ENCODE data around the gene NGB. TPM values are rescaled to one million over a fixed set of nuclear protein-coding genes. Genes with fewer than 3 reads are reported as not detected.
A peak's percentile ranks its signal among the peaks of the same experiment; 100 is the strongest.

Gene NGB
- total RNA-seq, 1 experiment from 2014 or later, result not detected

- Histone ChIP-seq H3K9me2 (replicated peaks; ENCODE audit: low read length) (no peaks in the 10 kb centered on the region), H3K4me2 (ENCODE audit: low read length) (peak overlapping the region; percentile 46; the same call in 1 of the 2 replicates), H2AFZ (ENCODE audit: low read length) (no peak overlapping the region), H3K9ac (ENCODE audit: low read length) (no peak overlapping the region), H3K4me1 (ENCODE audit: insufficient read depth, low read length) (peaks cover 41% of the 10 kb centered on the region), H3K36me3 (ENCODE audit: low read depth, low read length) (peaks cover 6% of the 10 kb centered on the region; the same call in 1 of the 2 replicates), H3K27me3 (ENCODE audit: low read length) (no peaks in the 10 kb centered on the region), H3K79me2 (ENCODE audit: low read length) (peaks cover 73% of the 10 kb centered on the region), H3K4me3 (ENCODE audit: low read length) (no peak overlapping the region), H3F3A (ENCODE audit: low read length, unreplicated experiment) (no peaks in the 10 kb centered on the region), H4K20me1 (ENCODE audit: low read length) (peaks cover 15% of the 10 kb centered on the region; the same call in 1 of the 2 replicates), H3K27ac (ENCODE audit: low read length) (peak overlapping the region; percentile 73), H3K9me3 (ENCODE audit: low read length) (no peaks in the 10 kb centered on the region)
- no TSS peak for BruUV-seq (replicated peaks)
- TF ChIP-seq EZH2 (IDR thresholded peaks at IDR 0.05; ENCODE audit: low read length, unreplicated experiment), result no peak
- no peak for TF ChIP-seq CTCF (conservative IDR thresholded peaks at IDR 0.05; ENCODE audit: low read depth, low read length)
- ChIA-PET CTCF (no interaction called here), POLR2A (ENCODE audit: unreplicated experiment) (no interaction called here)
- DNase-seq (no peak), ATAC-seq (no peak)
- intact Hi-C loops (cut with micrococcal nuclease), result loop anchor here (10.0 kb wide), 1 partner anchor 439 kb away; no protein-coding TSS in a partner anchor
Measured at GRCh38 chr14:77313371-77313770, 42.4 kb upstream of the NGB start.

DNA sequence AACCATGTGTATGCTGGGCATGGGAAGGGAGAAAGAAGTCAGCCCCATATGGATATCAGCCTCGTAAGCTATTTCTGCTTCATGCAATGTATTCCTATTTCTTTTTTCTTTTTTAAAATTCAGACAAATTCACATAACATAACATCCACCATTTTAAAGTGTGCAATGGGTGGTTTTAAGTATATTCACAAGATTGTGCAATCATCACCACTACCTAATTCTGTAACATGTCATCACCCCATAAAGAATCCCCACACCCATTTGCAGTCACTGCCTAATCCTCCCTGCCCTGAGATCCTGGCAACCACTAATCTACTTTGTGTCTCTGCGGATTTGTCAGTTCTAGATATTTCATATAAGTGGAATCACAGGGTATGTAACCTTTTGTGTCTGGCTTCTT is 40.2 kb upstream of the NGB start:
- no peaks in the 10 kb centered on the region for H3K27me3 ChIP-seq (ENCODE audit: low read length)
- peaks cover 23% of the 10 kb centered on the region for H3K4me1 ChIP-seq (ENCODE audit: insufficient read depth, low read length)
- no peak overlapping the region for H3K4me2 ChIP-seq (ENCODE audit: low read length)
- H3K27ac ChIP-seq (ENCODE audit: low read length), result no peak overlapping the region
- no peak overlapping the region for H3K4me3 ChIP-seq (ENCODE audit: low read length)
- H3K36me3 ChIP-seq (ENCODE audit: low read depth, low read length), result peaks cover 6% of the 10 kb centered on the region; the same call in 1 of the 2 replicates
- no peaks in the 10 kb centered on the region for H3K9me2 ChIP-seq (replicated peaks; ENCODE audit: low read length)
- TF ChIP-seq EZH2phosphoT487 (IDR thresholded peaks at IDR 0.05; ENCODE audit: borderline replicate concordance, low read length), result no peak
- TF ChIP-seq EZH2 (IDR thresholded peaks at IDR 0.05; ENCODE audit: low read length, unreplicated experiment), result no peak
- no peak for TF ChIP-seq CTCF (conservative IDR thresholded peaks at IDR 0.05; ENCODE audit: low read depth, low read length)
- ChIA-PET POLR2A (ENCODE audit: unreplicated experiment) (no interaction called here), CTCF (no interaction called here)
- H4K20me1 ChIP-seq (ENCODE audit: low read length), result peaks cover 8% of the 10 kb centered on the region; the same call in 1 of the 2 replicates
- H3K79me2 ChIP-seq (ENCODE audit: low read length), result peaks cover 52% of the 10 kb centered on the region
- H2AFZ ChIP-seq (ENCODE audit: low read length), result no peak overlapping the region
- ATAC-seq, result no peak
- no peaks in the 10 kb centered on the region for H3K9me3 ChIP-seq (ENCODE audit: low read length)
- intact Hi-C loops (cut with micrococcal nuclease), result loop anchor here (10.0 kb wide), 1 partner anchor 436 kb away; no protein-coding TSS in a partner anchor
- H3F3A ChIP-seq (ENCODE audit: low read length, unreplicated experiment), result no peaks in the 10 kb centered on the region
- no peak overlapping the region for H3K9ac ChIP-seq (ENCODE audit: low read length)
- DNase-seq, result no peak
- no TSS peak for BruUV-seq (replicated peaks)

DNA sequence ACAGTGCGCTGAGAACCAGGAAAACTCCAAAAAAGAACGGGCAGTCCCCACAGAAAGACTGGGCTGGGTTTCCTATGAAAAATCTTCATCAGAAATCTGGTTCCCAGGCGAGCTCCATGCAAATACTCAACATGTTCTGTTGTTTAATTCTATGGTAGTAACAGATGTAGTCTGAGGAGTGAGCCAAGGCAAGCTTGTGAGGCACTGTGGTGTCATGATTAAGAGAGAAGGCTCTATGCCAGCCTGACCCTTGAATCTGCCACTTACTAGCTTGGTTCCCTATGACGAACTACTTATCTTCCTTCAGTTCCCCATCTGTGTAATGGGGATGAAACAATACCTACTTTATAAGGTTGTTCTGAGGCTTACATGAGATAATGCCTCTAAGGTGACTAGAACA is 39.0 kb upstream of the NGB start:
- POLR2A ChIA-PET (ENCODE audit: unreplicated experiment), result no interaction called here
- DNase-seq, result no peak

More for the DNA sequence above, 39.0 kb upstream of the NGB start:
- H3K9me3 ChIP-seq (ENCODE audit: low read length), result no peaks in the 10 kb centered on the region
- TF ChIP-seq EZH2phosphoT487 (IDR thresholded peaks at IDR 0.05; ENCODE audit: borderline replicate concordance, low read length) (no peak), CTCF (conservative IDR thresholded peaks at IDR 0.05; ENCODE audit: low read depth, low read length) (no peak), EZH2 (IDR thresholded peaks at IDR 0.05; ENCODE audit: low read length, unreplicated experiment) (no peak)
- intact Hi-C loops (cut with micrococcal nuclease), result loop anchor here (10.0 kb wide), 1 partner anchor 435 kb away; no protein-coding TSS in a partner anchor
- peaks cover 24% of the 10 kb centered on the region for H3K4me1 ChIP-seq (ENCODE audit: insufficient read depth, low read length)
- H2AFZ ChIP-seq (ENCODE audit: low read length), result no peak overlapping the region
- H3K36me3 ChIP-seq (ENCODE audit: low read depth, low read length), result peaks cover 14% of the 10 kb centered on the region; the same call in 1 of the 2 replicates
- H3K27ac ChIP-seq (ENCODE audit: low read length), result no peak overlapping the region
- no peaks in the 10 kb centered on the region for H3F3A ChIP-seq (ENCODE audit: low read length, unreplicated experiment)
- peaks cover 42% of the 10 kb centered on the region for H3K79me2 ChIP-seq (ENCODE audit: low read length)
- no peak overlapping the region for H3K4me3 ChIP-seq (ENCODE audit: low read length)
- H3K9me2 ChIP-seq (replicated peaks; ENCODE audit: low read length), result no peaks in the 10 kb centered on the region
- CTCF ChIA-PET, result no interaction called here
- H4K20me1 ChIP-seq (ENCODE audit: low read length), result peaks cover 2% of the 10 kb centered on the region; the same call in 1 of the 2 replicates
- no peak for ATAC-seq
- H3K4me2 ChIP-seq (ENCODE audit: low read length), result no peak overlapping the region
- no TSS peak for BruUV-seq (replicated peaks)
- H3K9ac ChIP-seq (ENCODE audit: low read length), result no peak overlapping the region
- no peaks in the 10 kb centered on the region for H3K27me3 ChIP-seq (ENCODE audit: low read length)
